GM12892 (cell line): Measurements from ENCODE around the gene TNFAIP2.

Experiments used
- DNase-seq: peaks from one replicate; pipeline ENCODE4 v3.0.0; 2011; ENCODE audit not compliant: insufficient read length
- FAIRE-seq: peaks from 2 replicates; lab custom pipeline; 2011; peaks lifted over from hg19 to GRCh38; lab: Jason Lieb, UNC
- POLR2A ChIP-seq: IDR thresholded peaks from 2 replicates; pipeline ENCODE4 v1.6.1; 2011; ENCODE audit warnings: low read depth, low read length, control low read depth
- POLR2AphosphoS5 ChIP-seq: IDR thresholded peaks from 2 replicates; pipeline ENCODE4 v1.6.1; 2011; ENCODE audit warnings: low read depth, low read length, control low read depth
- TAF1 ChIP-seq: IDR thresholded peaks from 2 replicates; pipeline ENCODE4 v1.6.1; 2011; ENCODE audit warnings: low read depth, mild to moderate bottlenecking, control low read depth, low read length, borderline replicate concordance

TNFAIP2 gene

GRCh38 chr14:103121846-103122584 is 1.2 kb upstream of the TNFAIP2 start:
- TF ChIP-seq POLR2AphosphoS5 (no peak), POLR2A (no peak), TAF1 (no peak)
- DNase-seq = no peak
- peak; percentile 66 for FAIRE-seq

DNA sequence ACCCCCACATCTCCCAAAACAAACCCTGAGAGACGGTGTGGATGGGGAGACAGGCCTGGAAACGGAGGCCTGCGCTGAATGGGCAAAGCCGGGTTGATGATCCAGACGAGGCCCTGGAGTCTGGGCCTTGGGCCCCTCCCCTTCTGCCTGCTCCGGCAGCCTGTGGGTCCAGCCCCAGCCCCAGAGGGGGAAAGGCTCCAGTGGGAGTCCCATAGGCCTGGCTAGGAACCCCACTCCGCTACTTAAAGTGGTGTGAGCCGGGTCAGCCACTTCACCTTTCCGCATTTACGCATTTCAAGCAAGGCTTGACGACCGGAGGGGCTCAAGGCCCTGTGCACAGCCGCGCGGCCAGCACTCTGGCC is 695 bp upstream of the TNFAIP2 start:
- DNase-seq = no peak
- FAIRE-seq = no peak
- TF ChIP-seq POLR2A = no peak
- no peak for TF ChIP-seq TAF1
- no peak for TF ChIP-seq POLR2AphosphoS5

GRCh38 chr14:103123634-103124500 is 606 bp downstream of the TNFAIP2 start:
- FAIRE-seq = peak; percentile 78
- no peak for DNase-seq
- no peak for TF ChIP-seq TAF1
- no peak for TF ChIP-seq POLR2AphosphoS5
- TF ChIP-seq POLR2A = no peak

DNA sequence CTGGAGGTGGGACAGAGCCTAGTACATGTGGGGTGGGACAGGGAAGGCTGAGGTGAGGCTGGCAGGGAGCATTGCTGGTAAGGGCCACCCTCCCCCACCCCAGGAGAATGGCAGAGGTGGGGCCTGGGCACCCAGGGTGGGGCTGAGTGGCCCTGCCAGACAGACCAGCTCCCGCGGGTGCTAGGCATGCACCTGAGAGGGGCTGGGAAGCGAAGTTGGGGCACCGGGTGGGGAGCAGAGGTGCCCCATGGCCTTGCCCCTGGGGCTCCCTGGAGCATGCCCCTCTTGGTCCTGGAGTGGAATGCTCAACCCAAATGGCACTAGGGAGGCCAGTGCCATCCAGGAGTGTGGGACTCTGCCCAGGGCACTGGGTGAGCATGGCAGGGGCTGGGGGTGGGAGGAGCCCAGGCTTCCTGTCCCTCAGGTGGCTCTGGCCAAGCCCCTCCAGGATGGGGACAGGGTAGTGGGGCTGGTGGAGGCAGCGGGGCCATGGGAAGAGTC is 1.3 kb downstream of the TNFAIP2 start:
- TF ChIP-seq POLR2AphosphoS5 = no peak
- TF ChIP-seq TAF1 = no peak
- TF ChIP-seq POLR2A = no peak
- peak; percentile 22 for DNase-seq
- FAIRE-seq = no peak

DNA sequence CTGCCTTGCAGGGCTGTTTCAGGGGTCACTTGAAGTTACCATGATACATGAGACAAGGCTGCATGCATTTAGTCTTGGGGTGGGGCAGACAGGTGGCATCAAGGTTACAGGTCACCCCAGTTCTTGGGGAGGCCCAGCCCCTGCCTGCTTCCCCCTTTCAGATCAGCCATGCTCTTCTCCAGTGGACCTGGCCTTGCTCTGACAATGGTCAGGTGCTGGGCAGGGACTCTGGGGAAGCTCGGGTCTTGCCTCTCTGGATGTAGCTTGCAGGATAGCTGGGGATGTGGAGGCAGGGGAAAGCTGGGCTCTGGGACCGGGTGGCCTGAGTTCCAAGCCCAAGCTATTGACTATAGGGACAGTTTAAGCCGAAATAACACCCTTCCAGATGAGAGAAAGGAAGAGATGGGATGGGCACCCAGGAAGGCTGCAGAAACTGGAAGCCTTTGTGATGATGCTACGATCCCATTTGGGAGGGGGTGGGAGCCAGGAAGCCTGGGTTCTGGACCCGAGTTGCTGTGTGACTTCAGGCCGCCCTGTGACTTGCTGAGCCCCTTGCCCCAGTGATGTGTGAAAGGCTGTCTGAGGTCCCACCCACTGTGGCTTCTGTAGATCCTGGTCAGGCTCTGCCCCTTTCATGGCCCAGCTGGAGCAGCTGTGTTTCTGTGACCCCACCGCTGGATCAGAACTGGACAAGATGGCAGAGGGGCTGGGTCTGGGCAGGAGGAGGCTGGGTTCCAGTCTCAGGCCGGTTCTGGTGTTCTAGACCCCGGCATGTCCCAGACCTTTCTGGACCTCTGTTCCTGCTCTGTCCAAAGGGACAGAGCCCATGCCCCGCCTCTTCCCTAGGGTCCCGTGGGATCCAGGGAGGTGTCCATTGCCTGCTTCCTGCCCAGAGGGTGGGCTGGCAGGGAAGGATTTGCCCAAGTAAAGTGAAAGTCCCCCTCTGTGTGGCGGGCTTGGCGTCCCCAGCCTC is 2.1 kb downstream of the TNFAIP2 start:
- DNase-seq (peak; percentile 20), FAIRE-seq (no peak)
- no peak for TF ChIP-seq POLR2AphosphoS5
- TF ChIP-seq POLR2A = no peak
- no peak for TF ChIP-seq TAF1

- DNase-seq (peak; percentile 25), FAIRE-seq (no peak)
- TF ChIP-seq POLR2A (no peak), TAF1 (no peak), POLR2AphosphoS5 (no peak)
These were observed 3.0 kb downstream of the TNFAIP2 start for GRCh38 chr14:103126088-103126872.

- no peak for TF ChIP-seq POLR2AphosphoS5
- no peak for TF ChIP-seq TAF1
- no peak for TF ChIP-seq POLR2A
- DNase-seq (peak; percentile 34), FAIRE-seq (no peak)
These were observed 3.6 kb downstream of the TNFAIP2 start for GRCh38 chr14:103126873-103127304.

- DNase-seq (no peak), FAIRE-seq (no peak)
- no peak for TF ChIP-seq POLR2A
- no peak for TF ChIP-seq TAF1
- no peak for TF ChIP-seq POLR2AphosphoS5
These were observed 4.1 kb downstream of the TNFAIP2 start for GRCh38 chr14:103127356-103127755.

DNA sequence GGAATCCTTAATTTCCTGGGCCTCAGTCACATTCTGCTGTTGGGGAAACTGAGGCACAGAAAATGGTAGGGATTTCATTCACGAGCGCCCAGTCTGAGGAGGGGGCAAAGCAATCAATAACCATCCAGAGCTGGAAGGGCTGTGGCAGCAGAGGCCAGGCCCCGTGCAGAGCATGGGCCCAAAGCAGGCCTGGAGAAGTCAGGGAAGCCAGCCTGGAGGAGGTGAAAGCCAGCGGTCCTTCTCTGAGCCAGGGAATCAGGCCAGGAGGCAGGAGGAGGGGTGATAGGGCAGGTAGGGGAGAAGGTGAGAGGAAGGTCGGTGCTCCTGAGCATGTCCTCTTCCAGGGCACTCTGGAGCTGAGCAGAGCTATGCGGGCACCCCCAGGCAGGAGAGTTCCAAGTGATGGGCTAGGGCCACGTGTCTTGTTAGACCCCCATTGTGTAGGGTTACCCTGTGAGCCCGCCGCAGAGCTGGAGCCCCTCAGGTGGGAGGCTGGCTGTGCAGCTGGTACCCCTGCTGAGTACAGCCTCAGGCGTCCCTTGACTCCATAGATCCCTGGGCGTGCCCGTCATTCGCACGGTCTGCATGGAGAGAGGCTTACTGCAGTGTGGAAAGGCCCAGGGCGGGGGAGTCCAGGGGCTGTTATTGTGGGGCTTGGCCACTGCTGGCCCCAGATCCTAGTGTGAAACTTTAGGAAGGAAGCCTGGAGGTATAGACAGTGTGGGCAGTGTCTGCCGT is 4.8 kb downstream of the TNFAIP2 start:
- no peak for DNase-seq
- no peak for FAIRE-seq
- TF ChIP-seq POLR2AphosphoS5 = no peak
- TF ChIP-seq TAF1 = no peak
- no peak for TF ChIP-seq POLR2A
